Measurements from ENCODE around the gene SPIB. TPM values are rescaled to one million over a fixed set of nuclear protein-coding genes. Genes with fewer than 3 reads are reported as not detected.
"Not testable (repeated sequence)": the region's sequence is repeated elsewhere in the genome, so short reads cannot be mapped to it uniquely, and the experiment has no call there.

Gene SPIB
- total and polyA plus RNA-seq, 2 of the 4 experiments (the other 2 are of a cell fraction) = not detected

- no peak overlapping the region for H4K8ac ChIP-seq (ENCODE audit: low read depth in 2 of 2, low read length in 2 of 2)
- peaks cover 2% of the 10 kb centered on the region; the same call in 1 of the 2 replicates for H3K27me3 ChIP-seq (ENCODE audit: control insufficient read depth, insufficient read depth, low read length)
- no peak overlapping the region for H3K4ac ChIP-seq (ENCODE audit: low read depth, low read length)
- no peak overlapping the region for H3K56ac ChIP-seq (ENCODE audit: extremely low read depth, insufficient read depth, low read length)
- no peak overlapping the region for H4K91ac ChIP-seq (ENCODE audit: insufficient read depth, low read depth, low read length)
- H2BK5ac ChIP-seq (ENCODE audit: low read depth, low read length, poor library complexity, severe bottlenecking) = no peak overlapping the region
- no peak overlapping the region for H2BK15ac ChIP-seq (ENCODE audit: low read depth, low read length)
- H3K4me3 ChIP-seq (ENCODE audit: insufficient read depth, low read depth, low read length) = no peak overlapping the region
- no peak overlapping the region for H2BK120ac ChIP-seq (ENCODE audit: low read depth, low read length)
- H2AFZ ChIP-seq (replicated peaks; ENCODE audit: low read length, poor library complexity) = no peak overlapping the region
- no peak overlapping the region for H2AK5ac ChIP-seq (ENCODE audit: low read depth, low read length)
- no peak overlapping the region for H3K18ac ChIP-seq (ENCODE audit: low read depth, low read length)
- no peaks in the 10 kb centered on the region for H3K79me1 ChIP-seq (ENCODE audit: low read depth in 1 of 2, low read length in 2 of 2)
- H3K4me1 ChIP-seq (ENCODE audit: control insufficient read depth, insufficient read depth, low read length) = no peaks in the 10 kb centered on the region
- H3K23ac ChIP-seq (ENCODE audit: low read depth, low read length) = no peak overlapping the region
- no peak overlapping the region for H3K27ac ChIP-seq (ENCODE audit: insufficient read depth, low read length)
- no peaks in the 10 kb centered on the region for H3K9me1 ChIP-seq (ENCODE audit: insufficient read depth, low read length)
- no peak overlapping the region for H3K4me2 ChIP-seq (ENCODE audit: low read depth, low read length)
- H3K9me3 ChIP-seq (ENCODE audit: control insufficient read depth, insufficient read depth, low read length) = no peaks in the 10 kb centered on the region
- 75% methylated on average over 3 of the region's 6 CpGs; no CpG with 5 or more reads in 1 of the 2 experiments for WGBS, 2 experiments (ENCODE audit: extremely low coverage in 2 of 2, insufficient read length in 1 of 2)
- no peaks in the 10 kb centered on the region for H3K36me3 ChIP-seq (ENCODE audit: control insufficient read depth, insufficient read depth, low read length)
- no peaks in the 10 kb centered on the region for H4K20me1 ChIP-seq (ENCODE audit: insufficient read depth, low read length)
- no peak overlapping the region for H4K5ac ChIP-seq (ENCODE audit: low read depth, low read length)
- dilution Hi-C loops (cut with HindIII; ENCODE audit: low sequenced_read_pairs, unreplicated experiment) (no loop called here), in situ Hi-C loops (cut with MboI; ENCODE audit: low sequenced_read_pairs) (no loop called here), intact Hi-C loops (cut with micrococcal nuclease) (no loop called here)
- ATAC-seq (ENCODE audit: low read depth) = no peak
- ChIA-PET POLR2A (ENCODE audit: unreplicated experiment) (no interaction called here), CTCF (no interaction called here)
- H2BK20ac ChIP-seq (ENCODE audit: low read depth, low read length) = no peak overlapping the region
- no peak overlapping the region for H2AK9ac ChIP-seq (replicated peaks; ENCODE audit: low read depth, low read length, poor library complexity)
- H3K14ac ChIP-seq (replicated peaks; ENCODE audit: low read depth, low read length) = no peak overlapping the region
- TF ChIP-seq MAFK (IDR thresholded peaks at IDR 0.05; ENCODE audit: low read depth, low read length) (no peak), CTCF (conservative IDR thresholded peaks at IDR 0.05; ENCODE audit: low read depth, low read length) (no peak), USF2 (IDR thresholded peaks at IDR 0.05; ENCODE audit: low read depth, low read length) (no peak)
- H3K9ac ChIP-seq (ENCODE audit: low read depth, low read length) = no peak overlapping the region
- no peak for DNase-seq
- BruUV-seq (replicated peaks) = no TSS peak
Measured at GRCh38 chr19:50468818-50469217, 50.1 kb downstream of the SPIB start.

GRCh38 chr19:50473336-50473735 lies 54.6 kb downstream of the SPIB start:
- BruUV-seq (replicated peaks); POLR2A ChIA-PET (ENCODE audit: unreplicated experiment): not testable (repeated sequence)
- CTCF ChIA-PET = interaction anchor here (1.6 kb wide), 1 partner anchor 12 kb away, joined by 5 read pairs; no protein-coding TSS in a partner anchor

More at GRCh38 chr19:50473336-50473735, 54.6 kb downstream of the SPIB start:
- H3K14ac ChIP-seq (replicated peaks; ENCODE audit: low read depth, low read length); H3K27me3 ChIP-seq (ENCODE audit: control insufficient read depth, insufficient read depth, low read length); H3K36me3 ChIP-seq (ENCODE audit: control insufficient read depth, insufficient read depth, low read length); H2BK20ac ChIP-seq (ENCODE audit: low read depth, low read length); H4K91ac ChIP-seq (ENCODE audit: insufficient read depth, low read depth, low read length); ATAC-seq (ENCODE audit: low read depth); H3K18ac ChIP-seq (ENCODE audit: low read depth, low read length); H3K9me3 ChIP-seq (ENCODE audit: control insufficient read depth, insufficient read depth, low read length); H3K23ac ChIP-seq (ENCODE audit: low read depth, low read length); H3K27ac ChIP-seq (ENCODE audit: insufficient read depth, low read length); H3K9ac ChIP-seq (ENCODE audit: low read depth, low read length); H2AK5ac ChIP-seq (ENCODE audit: low read depth, low read length); H2AK9ac ChIP-seq (replicated peaks; ENCODE audit: low read depth, low read length, poor library complexity); H2BK15ac ChIP-seq (ENCODE audit: low read depth, low read length); H4K5ac ChIP-seq (ENCODE audit: low read depth, low read length); H3K9me1 ChIP-seq (ENCODE audit: insufficient read depth, low read length); H3K4me1 ChIP-seq (ENCODE audit: control insufficient read depth, insufficient read depth, low read length); H2BK120ac ChIP-seq (ENCODE audit: low read depth, low read length); H3K4me2 ChIP-seq (ENCODE audit: low read depth, low read length); H3K4me3 ChIP-seq (ENCODE audit: insufficient read depth, low read depth, low read length); intact Hi-C loops (cut with micrococcal nuclease); in situ Hi-C loops (cut with MboI; ENCODE audit: low sequenced_read_pairs); DNase-seq; H3K56ac ChIP-seq (ENCODE audit: extremely low read depth, insufficient read depth, low read length); H2AFZ ChIP-seq (replicated peaks; ENCODE audit: low read length, poor library complexity); H3K4ac ChIP-seq (ENCODE audit: low read depth, low read length); dilution Hi-C loops (cut with HindIII; ENCODE audit: low sequenced_read_pairs, unreplicated experiment); H4K8ac ChIP-seq (ENCODE audit: low read depth in 2 of 2, low read length in 2 of 2); H2BK5ac ChIP-seq (ENCODE audit: low read depth, low read length, poor library complexity, severe bottlenecking): not testable (repeated sequence)
- peaks cover 13 to 17% of the 10 kb centered on the region in 2 experiments for H3K79me1 ChIP-seq (ENCODE audit: low read depth in 1 of 2, low read length in 2 of 2)
- H4K20me1 ChIP-seq (ENCODE audit: insufficient read depth, low read length) = peaks cover 10% of the 10 kb centered on the region
- no CpG with 5 or more reads among the region's 3 CpGs for WGBS, 2 experiments (ENCODE audit: extremely low coverage in 2 of 2, insufficient read length in 1 of 2)
